Lower leg skin (tissue), 4 donors: ENCODE data around the gene MAP1B. TPM values are rescaled to one million over a fixed set of nuclear protein-coding genes. Genes with fewer than 3 reads are reported as not detected.

ENCODE experiments used
- DNase-seq, 2 donors: peaks; one replicate each; pipeline ENCODE4 v3.0.0-alpha.2; 2019; ENCODE audit warnings: low spot score in 2 of 2
- H3K4me3 ChIP-seq: fragments of 200-600 bp; sonication (generic); 2 replicates; pipeline ENCODE4 v1.5.1; 2017; ENCODE audit warnings: mild to moderate bottlenecking, low read depth; ENCODE audit not compliant: poor library complexity, severe bottlenecking
- POLR2A ChIP-seq, 2 donors: fragments of 450-650 bp; IDR thresholded peaks; one replicate each; pipeline ENCODE4 v1.6.1; 2016 to 2017; ENCODE audit warnings: antibody characterized with exemption in 2 of 2, mild to moderate bottlenecking in 1 of 2, moderate library complexity in 1 of 2
- WGBS, 2 donors: methylation state at CpG; one replicate each; pipeline ENCODE4 v1.1.5; 2018; 5-methylcytosine and 5-hydroxymethylcytosine counted together
- intact Hi-C: fragments of 100-400 bp; cut with DNase I; formaldehyde crosslinking; loops from one replicate; pipeline ENCODE4 v1.15.0; 2023; ENCODE audit warnings: low total_unique reads
- total RNA-seq, 4 donors: library from RNA; depleted of rRNA; stranded (reverse); fragments of >200 nt; gene quantifications; one replicate each; pipeline ENCODE4 v1.1.0, GENCODE V29; 2016
- TF ChIP-seq, protein P1 (sequence below), 3 donors: fragments of 450-650 bp; IDR thresholded peaks; one replicate each; pipeline ENCODE4 v1.5.1; 2016; ENCODE audit warnings: antibody characterized with exemption in 3 of 3, mild to moderate bottlenecking in 3 of 3, moderate library complexity in 2 of 3

The MAP1B gene
- total RNA-seq, 4 donors from 2014 or later: 26.3 to 218 (median 73.9) TPM

DNA sequence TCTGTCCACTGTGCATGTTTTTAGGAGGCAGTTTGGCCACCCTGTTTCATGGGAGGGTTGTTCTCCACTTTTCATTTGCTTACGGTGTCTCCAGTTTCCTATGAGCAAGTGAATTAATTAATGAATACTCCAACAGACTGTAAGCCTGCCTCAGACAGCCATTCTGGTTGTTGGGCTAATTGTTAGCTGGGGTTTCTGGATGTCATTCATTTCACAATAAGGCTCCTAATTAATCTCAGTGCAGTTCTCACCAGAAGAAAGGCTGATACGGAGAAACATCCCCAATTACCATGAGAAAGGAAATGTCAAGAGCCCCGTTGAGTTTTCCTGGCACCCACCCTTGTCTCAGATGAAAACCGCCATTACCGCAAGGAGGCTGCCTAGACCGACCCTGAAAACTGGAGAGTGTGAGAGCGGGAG lies 75.8 kb downstream of the MAP1B start:
- 79 to 81% methylated on average over 7 of the region's 7 CpGs for WGBS, 2 donors

DNA sequence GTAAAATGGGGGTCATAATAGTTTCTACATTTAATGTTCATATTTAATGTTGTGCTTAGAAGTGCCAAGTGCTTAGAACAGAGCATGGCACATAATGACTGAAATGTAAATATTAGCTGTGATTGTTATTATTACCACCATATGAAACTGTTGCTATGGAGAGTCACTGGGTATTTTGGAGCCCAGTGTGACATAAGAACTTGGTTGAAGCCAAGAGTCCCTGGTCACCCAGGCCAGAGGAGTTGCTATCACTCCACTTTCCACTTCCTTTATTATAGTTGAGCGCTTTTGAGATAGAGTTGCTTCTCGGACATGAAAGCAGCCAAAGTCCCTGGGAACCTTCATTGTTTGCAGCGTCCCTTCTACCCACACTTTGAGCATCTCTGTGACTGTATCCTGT lies 77.1 kb downstream of the MAP1B start:
- 93 to 95% methylated on average over 3 of the region's 3 CpGs for WGBS, 2 donors
- intact Hi-C loops: no loop called here
- no peak for DNase-seq
- H3K4me3 ChIP-seq: no peak overlapping the region
- TF ChIP-seq, protein P1, sequence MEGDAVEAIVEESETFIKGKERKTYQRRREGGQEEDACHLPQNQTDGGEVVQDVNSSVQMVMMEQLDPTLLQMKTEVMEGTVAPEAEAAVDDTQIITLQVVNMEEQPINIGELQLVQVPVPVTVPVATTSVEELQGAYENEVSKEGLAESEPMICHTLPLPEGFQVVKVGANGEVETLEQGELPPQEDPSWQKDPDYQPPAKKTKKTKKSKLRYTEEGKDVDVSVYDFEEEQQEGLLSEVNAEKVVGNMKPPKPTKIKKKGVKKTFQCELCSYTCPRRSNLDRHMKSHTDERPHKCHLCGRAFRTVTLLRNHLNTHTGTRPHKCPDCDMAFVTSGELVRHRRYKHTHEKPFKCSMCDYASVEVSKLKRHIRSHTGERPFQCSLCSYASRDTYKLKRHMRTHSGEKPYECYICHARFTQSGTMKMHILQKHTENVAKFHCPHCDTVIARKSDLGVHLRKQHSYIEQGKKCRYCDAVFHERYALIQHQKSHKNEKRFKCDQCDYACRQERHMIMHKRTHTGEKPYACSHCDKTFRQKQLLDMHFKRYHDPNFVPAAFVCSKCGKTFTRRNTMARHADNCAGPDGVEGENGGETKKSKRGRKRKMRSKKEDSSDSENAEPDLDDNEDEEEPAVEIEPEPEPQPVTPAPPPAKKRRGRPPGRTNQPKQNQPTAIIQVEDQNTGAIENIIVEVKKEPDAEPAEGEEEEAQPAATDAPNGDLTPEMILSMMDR (IDR thresholded peaks at IDR 0.05): no peak
- TF ChIP-seq POLR2A (IDR thresholded peaks at IDR 0.05): no peak

More for the DNA sequence above, 75.8 kb downstream of the MAP1B start:
- intact Hi-C loops: no loop called here
- H3K4me3 ChIP-seq: no peak overlapping the region
- TF ChIP-seq, protein P1 (IDR thresholded peaks at IDR 0.05): no peak
- no peak for TF ChIP-seq POLR2A (IDR thresholded peaks at IDR 0.05)
- DNase-seq: no peak

DNA sequence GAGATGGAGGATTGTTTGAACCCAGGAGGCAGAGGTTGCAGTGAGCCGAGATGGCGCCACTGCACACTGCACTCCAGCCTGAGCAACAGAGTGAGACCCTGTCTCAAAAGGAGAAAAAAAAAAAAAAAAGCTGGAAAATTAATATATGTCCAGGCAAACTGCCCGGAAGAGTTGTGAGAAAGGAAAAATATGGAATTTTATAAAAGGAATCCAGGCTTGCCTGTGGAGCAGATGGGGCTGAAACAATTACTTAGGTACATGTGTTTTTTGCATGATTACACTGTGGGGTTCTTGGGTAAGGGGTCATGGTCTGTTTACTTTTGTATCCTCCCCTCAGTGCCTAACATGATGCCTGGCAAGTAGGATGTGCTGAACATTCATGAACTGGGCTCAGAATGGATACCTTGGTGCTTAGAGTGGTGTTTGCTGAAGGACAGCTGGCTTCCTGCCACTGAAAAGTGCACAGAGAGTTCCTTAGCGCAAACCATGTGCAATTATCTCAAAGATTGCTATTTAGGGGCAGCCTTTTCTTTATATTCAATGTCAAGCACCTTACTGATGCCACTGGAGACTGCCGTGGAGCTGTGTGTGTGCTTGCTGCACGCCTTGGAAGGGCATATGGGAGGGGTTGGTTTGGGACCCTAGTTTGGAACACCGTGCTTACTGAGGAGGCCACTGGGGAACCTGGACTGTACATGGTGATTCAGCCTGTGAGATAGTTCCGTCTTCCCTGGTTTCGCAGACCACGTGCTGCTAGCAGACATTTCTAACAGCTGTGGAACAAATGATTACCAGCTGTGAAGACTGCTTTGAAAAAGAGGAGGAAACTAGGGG lies 78.4 kb downstream of the MAP1B start:
- 66 to 69% methylated on average over 10 of the region's 10 CpGs for WGBS, 2 donors
- DNase-seq: no peak
- TF ChIP-seq, protein P1 (IDR thresholded peaks at IDR 0.05): no peak
- no peak for TF ChIP-seq POLR2A (IDR thresholded peaks at IDR 0.05)
- no peak overlapping the region for H3K4me3 ChIP-seq
- intact Hi-C loops: no loop called here

DNA sequence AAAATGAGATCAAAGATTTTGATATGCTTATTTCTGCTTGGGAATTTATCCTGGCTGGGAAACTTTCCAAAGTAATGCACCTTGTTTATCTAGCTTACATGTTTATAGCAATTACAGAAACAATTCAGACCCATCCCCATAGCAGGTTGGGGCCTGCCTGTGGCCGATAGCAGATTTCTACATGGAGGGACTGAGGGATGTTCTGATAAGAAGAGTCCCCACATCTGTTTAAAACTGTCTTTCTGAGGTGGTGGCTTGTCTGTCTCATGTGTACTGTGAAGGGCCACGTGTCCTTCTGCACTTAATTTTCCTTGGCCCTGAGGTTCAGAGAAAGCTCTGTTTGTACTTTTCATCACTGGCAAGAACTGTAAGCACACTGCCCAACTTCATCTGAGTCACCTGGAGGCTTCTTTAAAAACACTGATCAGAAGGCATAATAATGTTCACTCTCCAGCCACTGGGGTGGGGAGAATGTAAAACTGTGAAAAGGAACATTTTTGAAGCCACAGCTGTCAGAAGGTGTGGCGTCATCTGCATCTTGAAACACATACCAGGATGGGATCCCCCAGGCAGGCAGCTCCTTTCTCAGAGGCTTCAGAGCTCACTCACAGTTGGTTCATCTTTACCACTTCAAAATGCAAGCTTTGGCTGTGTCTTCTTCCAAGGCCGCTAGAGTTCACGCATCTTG lies 80.3 kb downstream of the MAP1B start:
- WGBS, 2 donors: 50 to 60% methylated on average over 5 of the region's 5 CpGs
- intact Hi-C loops: no loop called here
- no peak overlapping the region for H3K4me3 ChIP-seq
- no peak for DNase-seq
- no peak for TF ChIP-seq POLR2A (IDR thresholded peaks at IDR 0.05)
- TF ChIP-seq, protein P1 (IDR thresholded peaks at IDR 0.05): no peak

DNA sequence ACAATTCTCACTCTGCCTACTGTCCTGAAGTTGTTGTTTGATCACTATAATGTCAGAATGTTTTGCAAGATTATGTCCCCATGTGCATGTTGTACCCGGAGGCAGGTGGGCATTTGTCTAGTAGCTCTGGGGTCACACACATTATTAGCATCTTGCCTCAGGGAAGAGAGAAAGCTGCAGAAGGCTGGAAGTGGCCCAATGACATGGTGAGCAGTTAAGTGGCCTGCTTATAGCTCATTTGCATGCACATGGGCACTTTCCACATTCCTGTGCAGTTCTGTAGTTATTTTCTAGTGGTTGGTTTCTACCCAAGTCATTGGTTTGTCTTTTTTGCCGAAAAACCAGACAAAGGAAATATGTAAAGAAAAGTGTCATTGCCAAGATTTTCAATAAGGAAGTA lies 80.9 kb downstream of the MAP1B start:
- H3K4me3 ChIP-seq: no peak overlapping the region
- WGBS, 2 donors: 72 to 77% methylated on average over 2 of the region's 2 CpGs
- DNase-seq: no peak
- intact Hi-C loops: no loop called here
- TF ChIP-seq, protein P1 (IDR thresholded peaks at IDR 0.05): no peak
- TF ChIP-seq POLR2A (IDR thresholded peaks at IDR 0.05): no peak
